PC-3 (cell line): ENCODE measurements around the gene CLDN11. TPM values are rescaled to one million over a fixed set of nuclear protein-coding genes. Genes with fewer than 3 reads are reported as not detected.

ENCODE experiments used
- ATAC-seq: fragments of 200-7000 bp; cut with Tn5 transposase; 2 replicates; pipeline ENCODE4 v1.9.1; 2020; ENCODE audit warnings: mild to moderate bottlenecking, moderate library complexity
- BruUV-seq: library from RNA; stranded (reverse); fragments of 400-500 nt; replicated peaks from 2 replicates; lab custom pipeline; 2021; lab: Mats Ljungman, UMichigan
- CTCF ChIA-PET: fragments of 300-600 bp; sonication (Branson Sonifier 250); formaldehyde crosslinking; loops from one replicate; lab custom pipeline; 2022; ENCODE audit warnings: antibody characterized with exemption; lab: Charles Lee
- POLR2A ChIA-PET: fragments of 300-600 bp; sonication (Branson Sonifier 250); formaldehyde crosslinking; loops from one replicate; lab custom pipeline; 2022; ENCODE audit warnings: antibody characterized with exemption; ENCODE audit not compliant: unreplicated experiment; lab: Charles Lee
- DNase-seq: peaks from one replicate; pipeline ENCODE4 v3.0.0-alpha.2; 2015
- H2AFZ ChIP-seq: fragments of 300-600 bp; sonication (generic); 2 replicates; pipeline ENCODE4 v1.6.0; 2016; ENCODE audit warnings: antibody characterized with exemption, low read length
- H3F3A ChIP-seq: fragments of 300-600 bp; sonication (generic); one replicate; pipeline ENCODE4 v1.6.0; 2017; ENCODE audit warnings: antibody characterized with exemption, low read length, control low read depth, mild to moderate bottlenecking; ENCODE audit not compliant: unreplicated experiment
- H3K27ac ChIP-seq: fragments of 300-600 bp; sonication (generic); 2 replicates; pipeline ENCODE4 v1.5.1; 2016; ENCODE audit warnings: mild to moderate bottlenecking, low read length
- H3K27me3 ChIP-seq: fragments of 300-600 bp; sonication (generic); 2 replicates; pipeline ENCODE4 v1.6.1; 2016; ENCODE audit warnings: low read length, mixed read lengths
- H3K36me3 ChIP-seq: fragments of 300-600 bp; sonication (generic); 2 replicates; pipeline ENCODE4 v1.6.1; 2016; ENCODE audit warnings: low read depth, mixed run types, low read length, mixed read lengths
- H3K4me1 ChIP-seq: fragments of 300-600 bp; sonication (generic); 2 replicates; pipeline ENCODE4 v1.5.1; 2016; ENCODE audit warnings: low read length; ENCODE audit not compliant: insufficient read depth
- H3K4me2 ChIP-seq: fragments of 300-600 bp; sonication (generic); 2 replicates; pipeline ENCODE4 v1.6.0; 2016; ENCODE audit warnings: low read length
- H3K4me3 ChIP-seq: fragments of 300-600 bp; sonication (generic); 2 replicates; pipeline ENCODE4 v1.5.1; 2016; ENCODE audit warnings: mild to moderate bottlenecking, low read length, mixed read lengths
- H3K79me2 ChIP-seq: fragments of 300-600 bp; sonication (generic); 2 replicates; pipeline ENCODE4 v1.6.1; 2017; ENCODE audit warnings: low read length, mixed read lengths
- H3K9ac ChIP-seq: fragments of 300-600 bp; sonication (generic); 2 replicates; pipeline ENCODE4 v1.6.0; 2016; ENCODE audit warnings: mild to moderate bottlenecking, low read length
- H3K9me2 ChIP-seq: fragments of 300-600 bp; sonication (generic); replicated peaks from 2 replicates; pipeline ENCODE4 v1.6.1; 2016; ENCODE audit warnings: mixed run types, low read length, mixed read lengths
- H3K9me3 ChIP-seq: fragments of 300-600 bp; sonication (generic); 2 replicates; pipeline ENCODE4 v1.6.1; 2016; ENCODE audit warnings: low read length, mixed read lengths
- H4K20me1 ChIP-seq: fragments of 300-600 bp; sonication (generic); 2 replicates; pipeline ENCODE4 v1.6.1; 2016; ENCODE audit warnings: low read length, mixed read lengths
- EZH2 ChIP-seq: fragments of 300-600 bp; sonication (generic); IDR thresholded peaks from one replicate; pipeline ENCODE4 v1.6.1; 2017; ENCODE audit warnings: antibody characterized with exemption, mild to moderate bottlenecking, low read length; ENCODE audit not compliant: unreplicated experiment
- EZH2phosphoT487 ChIP-seq: fragments of 300-600 bp; sonication (generic); IDR thresholded peaks from 2 replicates; pipeline ENCODE4 v1.6.1; 2018; ENCODE audit warnings: mild to moderate bottlenecking, antibody characterized with exemption, low read length, borderline replicate concordance
- intact Hi-C: fragments of 100-400 bp; cut with micrococcal nuclease; formaldehyde crosslinking; loops from 2 replicates; pipeline ENCODE4 v1.9.0; 2023
- total RNA-seq: library from RNA; depleted of rRNA; stranded (reverse); fragments of >200 nt; gene quantifications from 2 replicates; pipeline ENCODE4 v1.2.3, GENCODE V29; 2014
- TF ChIP-seq, protein P1 (sequence below): fragments of 300-600 bp; sonication (generic); conservative IDR thresholded peaks from 2 replicates; pipeline ENCODE4 v1.5.1; 2017; ENCODE audit warnings: antibody characterized with exemption, low read depth, mild to moderate bottlenecking, low read length

The CLDN11 gene
- total RNA-seq, 1 experiment from 2014 or later, result 32.0 TPM

DNA sequence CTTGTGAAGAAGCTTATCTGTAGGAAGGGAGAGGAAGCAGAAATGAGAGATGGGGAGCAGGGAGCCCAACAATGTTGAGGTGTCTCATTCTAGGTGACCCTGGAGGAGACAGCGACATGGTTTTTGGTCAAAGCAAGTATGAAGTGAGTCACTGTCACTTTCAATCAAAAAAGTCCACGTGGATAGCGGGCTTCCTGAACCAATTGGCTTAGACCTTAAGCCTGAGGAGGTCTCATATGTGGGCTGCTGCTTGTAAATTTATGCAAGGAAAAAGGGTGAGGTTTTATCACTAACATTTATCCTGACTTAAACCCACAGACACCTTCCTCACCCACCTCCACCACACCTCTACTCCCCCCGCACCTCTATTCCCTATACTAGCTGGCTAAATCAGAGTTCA is 22.7 kb downstream of the CLDN11 start:
- H3K36me3 ChIP-seq, result no peaks in the 10 kb centered on the region
- ChIA-PET POLR2A (interaction anchor here (0.6 kb wide), 1 partner anchor 1113 kb away, joined by 3 read pairs; no protein-coding TSS in a partner anchor), CTCF (no interaction called here)
- no peaks in the 10 kb centered on the region for H4K20me1 ChIP-seq
- no peaks in the 10 kb centered on the region for H3F3A ChIP-seq
- DNase-seq (no peak), ATAC-seq (no peak)
- no TSS peak for BruUV-seq
- H3K79me2 ChIP-seq, result no peaks in the 10 kb centered on the region
- H2AFZ ChIP-seq, result no peak overlapping the region
- H3K27ac ChIP-seq, result no peak overlapping the region
- no peak overlapping the region for H3K9ac ChIP-seq
- intact Hi-C loops, result no loop called here
- no peaks in the 10 kb centered on the region for H3K9me2 ChIP-seq
- H3K27me3 ChIP-seq, result no peaks in the 10 kb centered on the region
- H3K4me3 ChIP-seq, result no peak overlapping the region
- TF ChIP-seq EZH2phosphoT487 (no peak), EZH2 (no peak)
- TF ChIP-seq, protein P1, sequence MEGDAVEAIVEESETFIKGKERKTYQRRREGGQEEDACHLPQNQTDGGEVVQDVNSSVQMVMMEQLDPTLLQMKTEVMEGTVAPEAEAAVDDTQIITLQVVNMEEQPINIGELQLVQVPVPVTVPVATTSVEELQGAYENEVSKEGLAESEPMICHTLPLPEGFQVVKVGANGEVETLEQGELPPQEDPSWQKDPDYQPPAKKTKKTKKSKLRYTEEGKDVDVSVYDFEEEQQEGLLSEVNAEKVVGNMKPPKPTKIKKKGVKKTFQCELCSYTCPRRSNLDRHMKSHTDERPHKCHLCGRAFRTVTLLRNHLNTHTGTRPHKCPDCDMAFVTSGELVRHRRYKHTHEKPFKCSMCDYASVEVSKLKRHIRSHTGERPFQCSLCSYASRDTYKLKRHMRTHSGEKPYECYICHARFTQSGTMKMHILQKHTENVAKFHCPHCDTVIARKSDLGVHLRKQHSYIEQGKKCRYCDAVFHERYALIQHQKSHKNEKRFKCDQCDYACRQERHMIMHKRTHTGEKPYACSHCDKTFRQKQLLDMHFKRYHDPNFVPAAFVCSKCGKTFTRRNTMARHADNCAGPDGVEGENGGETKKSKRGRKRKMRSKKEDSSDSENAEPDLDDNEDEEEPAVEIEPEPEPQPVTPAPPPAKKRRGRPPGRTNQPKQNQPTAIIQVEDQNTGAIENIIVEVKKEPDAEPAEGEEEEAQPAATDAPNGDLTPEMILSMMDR, result no peak
- peaks cover 7% of the 10 kb centered on the region; the same call in 1 of the 2 replicates for H3K4me1 ChIP-seq
- H3K4me2 ChIP-seq, result no peak overlapping the region
- H3K9me3 ChIP-seq, result no peaks in the 10 kb centered on the region

DNA sequence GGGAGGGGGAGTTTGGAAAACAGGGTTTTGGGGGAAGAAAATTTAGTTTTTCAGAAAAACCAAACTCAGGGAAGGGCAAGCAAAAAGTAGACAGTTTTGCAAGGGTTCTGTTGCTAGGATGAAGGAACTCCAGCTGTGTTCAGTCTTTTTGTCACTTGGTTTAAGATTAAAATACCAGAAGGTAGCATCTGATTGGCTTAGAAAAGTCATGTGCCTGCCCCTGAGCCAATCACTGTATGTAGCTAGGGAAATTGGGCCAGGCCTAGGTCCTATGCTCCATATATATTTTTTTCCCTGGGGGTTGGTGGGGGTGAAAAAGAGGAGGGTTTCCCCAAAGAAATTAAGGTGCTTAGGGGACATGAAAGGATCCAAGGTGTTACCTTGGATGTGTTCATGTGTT is 24.3 kb downstream of the CLDN11 start:
- H3K27ac ChIP-seq, result no peak overlapping the region
- no peaks in the 10 kb centered on the region for H3K36me3 ChIP-seq
- peaks cover 7% of the 10 kb centered on the region; the same call in 1 of the 2 replicates for H3K4me1 ChIP-seq
- no TSS peak for BruUV-seq
- no peak for DNase-seq
- H3K4me3 ChIP-seq, result no peak overlapping the region
- H3K9ac ChIP-seq, result no peak overlapping the region
- no peaks in the 10 kb centered on the region for H3K79me2 ChIP-seq
- CTCF ChIA-PET, result no interaction called here
- no peaks in the 10 kb centered on the region for H3F3A ChIP-seq
- no peak overlapping the region for H2AFZ ChIP-seq
- ATAC-seq, result no peak
- TF ChIP-seq EZH2 (no peak), EZH2phosphoT487 (no peak)
- TF ChIP-seq, protein P1, result no peak
- H3K9me3 ChIP-seq, result no peaks in the 10 kb centered on the region
- H3K9me2 ChIP-seq, result no peaks in the 10 kb centered on the region
- no peaks in the 10 kb centered on the region for H4K20me1 ChIP-seq
- H3K4me2 ChIP-seq, result no peak overlapping the region
- intact Hi-C loops, result no loop called here
- POLR2A ChIA-PET, result no interaction called here
- H3K27me3 ChIP-seq, result no peaks in the 10 kb centered on the region

DNA sequence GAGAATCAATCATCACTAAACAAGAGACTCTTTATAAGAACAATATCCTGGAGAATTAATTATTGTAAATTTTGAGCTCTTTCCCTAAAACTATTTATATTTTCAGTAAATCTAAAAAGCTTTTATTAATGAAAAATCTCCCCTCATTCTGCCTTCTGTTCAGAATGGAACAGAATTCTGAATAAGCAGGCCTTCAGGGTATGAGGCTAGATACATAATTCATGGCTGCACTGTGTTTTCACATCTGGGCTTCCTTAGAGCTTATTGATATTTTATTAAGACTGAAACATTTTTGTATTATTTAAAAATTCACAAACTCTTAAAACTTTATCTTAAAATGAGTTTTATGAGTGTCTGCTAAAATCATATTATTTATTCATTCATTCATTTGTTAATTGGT is 24.8 kb downstream of the CLDN11 start:
- no peak for ATAC-seq
- no peak overlapping the region for H3K4me3 ChIP-seq
- TF ChIP-seq EZH2phosphoT487 (no peak), EZH2 (no peak)
- TF ChIP-seq, protein P1, result no peak
- H3K4me1 ChIP-seq, result peaks cover 7% of the 10 kb centered on the region; the same call in 1 of the 2 replicates
- no peaks in the 10 kb centered on the region for H3K9me3 ChIP-seq
- no peak overlapping the region for H3K9ac ChIP-seq
- BruUV-seq, result no TSS peak
- no peaks in the 10 kb centered on the region for H4K20me1 ChIP-seq
- no peaks in the 10 kb centered on the region for H3K9me2 ChIP-seq
- no peaks in the 10 kb centered on the region for H3K36me3 ChIP-seq
- no peak for DNase-seq
- H2AFZ ChIP-seq, result no peak overlapping the region
- no peaks in the 10 kb centered on the region for H3K79me2 ChIP-seq
- no peak overlapping the region for H3K4me2 ChIP-seq
- POLR2A ChIA-PET, result no interaction called here
- no peaks in the 10 kb centered on the region for H3F3A ChIP-seq
- H3K27ac ChIP-seq, result no peak overlapping the region
- no peaks in the 10 kb centered on the region for H3K27me3 ChIP-seq
- CTCF ChIA-PET, result no interaction called here
- intact Hi-C loops, result no loop called here
